Islet of Langerhans (tissue), 1 donor: ENCODE measurements around the gene SIN3B.

Source experiments
- FAIRE-seq: peaks from one replicate; lab custom pipeline; 2011; peaks lifted over from hg19 to GRCh38; lab: Jason Lieb, UNC

SIN3B gene

DNA sequence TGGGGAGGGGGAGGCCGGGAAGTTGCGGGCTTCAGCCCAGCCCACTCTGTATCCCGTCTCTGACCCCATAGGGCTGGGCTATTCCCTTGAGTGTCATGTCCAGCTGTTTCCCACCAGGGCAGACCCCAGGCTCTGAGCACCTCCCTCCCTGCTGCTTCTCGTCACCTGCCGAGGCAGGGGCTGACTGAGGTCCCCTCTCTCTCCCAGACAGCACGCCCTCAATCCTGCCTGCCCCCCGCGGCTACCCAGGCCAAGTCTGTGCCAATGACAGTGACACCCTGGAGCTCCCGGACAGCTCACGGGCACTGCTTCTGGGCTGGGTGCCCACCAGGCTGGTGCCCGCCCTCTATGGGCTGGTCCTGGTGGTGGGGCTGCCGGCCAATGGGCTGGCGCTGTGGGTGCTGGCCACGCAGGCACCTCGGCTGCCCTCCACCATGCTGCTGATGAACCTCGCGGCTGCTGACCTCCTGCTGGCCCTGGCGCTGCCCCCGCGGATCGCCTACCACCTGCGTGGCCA lies 60.2 kb downstream of the SIN3B start:
- FAIRE-seq, result no peak

DNA sequence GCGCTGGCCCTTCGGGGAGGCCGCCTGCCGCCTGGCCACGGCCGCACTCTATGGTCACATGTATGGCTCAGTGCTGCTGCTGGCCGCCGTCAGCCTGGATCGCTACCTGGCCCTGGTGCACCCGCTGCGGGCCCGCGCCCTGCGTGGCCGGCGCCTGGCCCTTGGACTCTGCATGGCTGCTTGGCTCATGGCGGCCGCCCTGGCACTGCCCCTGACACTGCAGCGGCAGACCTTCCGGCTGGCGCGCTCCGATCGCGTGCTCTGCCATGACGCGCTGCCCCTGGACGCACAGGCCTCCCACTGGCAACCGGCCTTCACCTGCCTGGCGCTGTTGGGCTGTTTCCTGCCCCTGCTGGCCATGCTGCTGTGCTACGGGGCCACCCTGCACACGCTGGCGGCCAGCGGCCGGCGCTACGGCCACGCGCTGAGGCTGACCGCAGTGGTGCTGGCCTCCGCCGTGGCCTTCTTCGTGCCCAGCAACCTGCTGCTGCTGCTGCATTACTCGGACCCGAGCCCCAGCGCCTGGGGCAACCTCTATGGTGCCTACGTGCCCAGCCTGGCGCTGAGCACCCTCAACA lies 60.8 kb downstream of the SIN3B start:
- FAIRE-seq, result no peak

- no peak for FAIRE-seq
These were observed 61.4 kb downstream of the SIN3B start for GRCh38 chr19:16890461-16891184.

GRCh38 chr19:16891696-16892382 lies 62.6 kb downstream of the SIN3B start:
- no peak for FAIRE-seq

DNA sequence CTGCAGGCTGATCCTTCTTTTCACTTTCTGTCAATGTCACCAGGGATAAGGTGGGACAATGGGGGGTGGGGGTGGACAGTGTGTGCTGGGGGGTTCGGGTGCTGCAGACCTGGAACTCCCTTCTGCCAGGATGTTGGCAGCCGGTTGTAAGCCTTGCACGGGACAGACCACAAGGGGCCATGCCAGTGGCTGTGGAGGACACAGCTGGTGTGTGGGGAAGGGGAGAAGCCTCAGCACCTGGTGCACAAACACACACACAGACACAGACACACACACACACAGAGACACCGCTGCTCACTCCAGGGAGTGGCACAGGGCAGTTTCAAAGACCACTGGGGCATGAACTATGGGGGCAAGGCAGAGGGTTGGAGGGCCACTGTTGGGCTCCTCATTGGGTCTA lies 63.2 kb downstream of the SIN3B start:
- no peak for FAIRE-seq

GRCh38 chr19:16892868-16893685 lies 63.9 kb downstream of the SIN3B start:
- FAIRE-seq, result no peak

- no peak for FAIRE-seq
These were observed 64.4 kb downstream of the SIN3B start for GRCh38 chr19:16893686-16893989.

DNA sequence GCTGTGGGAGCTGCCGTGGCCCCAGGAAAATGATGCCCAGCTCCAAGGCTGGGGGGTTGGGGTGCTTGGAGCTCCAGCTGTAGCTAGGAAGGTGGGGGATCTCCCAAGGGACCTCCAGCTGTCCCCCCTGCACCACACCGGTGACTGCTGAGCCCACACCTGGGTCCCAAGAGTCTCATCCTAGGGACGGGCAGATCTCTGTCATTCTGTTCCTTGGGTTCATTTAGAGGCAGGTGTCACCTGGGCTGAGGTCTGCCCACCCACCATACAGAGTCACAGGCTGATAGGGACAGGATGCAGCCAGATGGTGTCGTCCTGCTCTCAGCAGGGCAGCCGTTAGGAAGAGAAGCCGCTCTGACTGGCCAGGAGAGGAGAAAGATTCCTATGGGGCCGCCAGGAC lies 64.9 kb downstream of the SIN3B start:
- FAIRE-seq, result no peak

- no peak for FAIRE-seq
These were observed 66.4 kb downstream of the SIN3B start for GRCh38 chr19:16895467-16896145.

- no peak for FAIRE-seq
These were observed 67.2 kb downstream of the SIN3B start for GRCh38 chr19:16896146-16897028.

DNA sequence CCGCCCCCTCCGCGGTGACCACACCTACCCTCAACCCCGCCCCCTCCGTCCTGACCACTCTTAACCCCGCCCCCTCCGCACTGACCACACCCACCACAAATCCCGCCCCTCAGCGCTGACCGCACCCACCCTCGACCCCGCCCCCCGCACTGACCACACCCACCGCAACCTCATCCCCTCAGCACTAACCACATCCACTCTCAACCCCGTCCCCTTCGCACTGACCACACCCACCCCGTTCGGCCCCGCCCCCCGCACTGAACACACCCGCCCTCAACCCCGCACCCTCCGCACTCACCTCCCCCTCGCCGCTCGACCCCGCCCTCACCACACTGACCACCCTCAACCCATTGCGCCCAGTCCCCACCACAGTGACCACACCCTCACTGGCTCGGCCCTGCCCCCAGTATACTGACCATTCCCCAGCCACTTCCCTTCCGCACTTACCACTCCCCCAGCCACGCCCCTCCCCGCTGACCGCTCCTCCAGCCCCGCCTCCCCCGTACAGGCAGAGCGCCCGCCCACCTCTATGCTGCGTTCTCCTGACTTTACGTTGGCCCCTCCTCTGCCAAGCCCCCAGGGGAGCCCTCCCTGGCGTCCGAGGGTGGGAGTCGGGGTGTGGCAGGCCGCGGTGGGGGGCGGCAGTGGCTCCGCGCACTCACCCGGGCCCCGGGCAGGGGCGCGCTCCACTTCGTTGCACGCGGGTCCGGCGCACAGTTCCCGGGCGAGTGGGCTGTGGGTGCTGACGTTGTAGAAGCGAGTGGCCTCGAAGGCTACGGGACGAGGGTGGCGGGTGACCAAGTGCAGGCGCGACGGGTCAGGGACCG lies 68.0 kb downstream of the SIN3B start:
- no peak for FAIRE-seq

- FAIRE-seq, result no peak
These were observed 68.6 kb downstream of the SIN3B start for GRCh38 chr19:16897856-16898161.

- FAIRE-seq, result no peak
These were observed 69.3 kb downstream of the SIN3B start for GRCh38 chr19:16898361-16899015.

GRCh38 chr19:16899566-16900075 lies 70.4 kb downstream of the SIN3B start:
- FAIRE-seq, result no peak

DNA sequence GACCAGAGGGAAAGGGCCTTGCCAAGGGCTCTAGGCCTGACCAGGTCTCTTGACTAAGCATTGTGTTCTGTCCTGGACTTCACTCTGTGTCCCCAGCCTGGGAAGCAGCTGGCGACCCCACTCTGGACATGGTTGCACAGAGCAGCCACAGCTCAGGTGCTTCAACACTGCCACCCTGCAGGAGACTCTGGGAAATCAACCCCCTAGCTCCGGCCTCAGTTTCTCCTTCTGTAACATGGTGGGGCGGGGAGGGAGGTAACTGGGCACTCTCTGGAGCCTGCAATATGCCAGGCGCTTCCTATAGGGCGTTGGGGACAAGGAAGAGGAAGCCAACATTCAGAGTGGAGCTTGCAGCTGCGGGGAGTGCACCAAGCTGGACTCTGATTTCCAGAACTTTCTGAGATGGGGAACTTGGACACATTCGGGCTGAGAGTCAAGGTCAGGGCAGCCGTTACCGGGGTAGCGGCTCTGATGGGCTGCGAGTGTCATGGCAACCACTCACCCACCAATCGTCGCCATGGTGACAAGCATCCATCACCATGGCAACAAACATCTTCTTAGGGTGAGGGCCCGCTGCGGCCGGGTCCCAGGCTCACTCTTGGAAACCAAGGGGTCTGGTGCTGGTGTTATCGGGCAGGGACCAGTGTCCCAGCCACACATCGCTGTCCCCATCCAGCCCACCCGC lies 72.4 kb downstream of the SIN3B start:
- FAIRE-seq, result no peak

GRCh38 chr19:16902545-16902944 lies 73.3 kb downstream of the SIN3B start:
- FAIRE-seq, result no peak

DNA sequence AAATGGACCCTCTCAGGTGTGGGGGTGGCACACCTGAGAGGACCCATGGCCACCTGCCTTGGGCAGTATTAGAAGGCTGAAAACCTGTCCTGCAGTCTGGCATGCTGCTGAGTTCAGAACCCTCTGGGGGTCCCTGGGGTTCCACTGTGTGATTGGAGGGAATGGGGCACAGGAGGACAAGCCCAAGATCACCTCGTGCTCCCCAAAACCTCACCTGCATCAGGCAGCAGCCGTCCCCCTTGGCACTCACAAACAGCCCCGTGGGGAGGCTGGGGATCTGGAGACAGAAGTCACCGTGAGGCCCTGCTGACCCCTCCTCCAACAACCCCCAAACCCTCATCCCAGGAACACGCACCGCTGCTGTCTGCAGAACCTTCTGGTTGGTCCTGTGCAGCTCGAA lies 74.1 kb downstream of the SIN3B start:
- FAIRE-seq, result no peak

DNA sequence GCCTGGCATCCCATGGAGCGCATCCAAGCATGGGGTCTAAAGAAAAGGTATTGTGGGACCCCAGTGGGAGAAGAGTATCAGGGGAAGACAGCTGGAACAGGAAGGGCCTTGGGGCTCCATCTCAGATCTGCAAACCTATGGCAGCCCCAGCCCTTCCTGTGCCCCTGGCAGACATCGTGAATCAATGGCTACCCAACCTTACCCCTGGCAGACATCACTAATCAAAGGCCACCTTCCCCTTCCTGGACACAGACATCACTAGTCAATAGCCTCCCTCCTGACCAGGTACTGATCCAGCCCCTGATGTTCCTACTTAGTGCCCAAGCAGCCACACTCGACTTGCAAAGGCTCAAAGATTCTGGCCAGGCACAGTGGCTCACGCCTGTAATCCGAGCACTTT lies 75.4 kb downstream of the SIN3B start:
- FAIRE-seq, result no peak

GRCh38 chr19:16908759-16909158 lies 79.6 kb downstream of the SIN3B start:
- FAIRE-seq, result no peak
